IMR-90 (cell line): ENCODE measurements around the gene KANSL3. TPM values are rescaled to one million over a fixed set of nuclear protein-coding genes. Genes with fewer than 3 reads are reported as not detected.
A peak's percentile ranks its signal among the peaks of the same experiment; 100 is the strongest.

Source experiments
- ATAC-seq: fragments of 200-7000 bp; cut with Tn5 transposase; 2 replicates; pipeline ENCODE4 v1.9.1; 2020; ENCODE audit warnings: low read depth, mild to moderate bottlenecking, moderate library complexity
- BruUV-seq: library from RNA; stranded (reverse); fragments of 400-500 nt; replicated peaks from 2 replicates; lab custom pipeline; 2021; lab: Mats Ljungman, UMichigan
- CTCF ChIA-PET: fragments of 300-600 bp; formaldehyde crosslinking; extraction: SDS; loops from one replicate; lab custom pipeline; 2021; ENCODE audit warnings: antibody characterized with exemption; lab: Yijun Ruan, JAX
- POLR2A ChIA-PET: fragments of 300-600 bp; sonication (Branson Sonifier 250); formaldehyde crosslinking; loops from one replicate; lab custom pipeline; 2022; ENCODE audit warnings: antibody characterized with exemption; ENCODE audit not compliant: unreplicated experiment; lab: Charles Lee
- DNase-seq: peaks from one replicate; pipeline ENCODE4 v3.0.0; 2013
- H2AFZ ChIP-seq: replicated peaks from 2 replicates; pipeline ENCODE3; 2013; ENCODE audit warnings: low read length, mild to moderate bottlenecking; ENCODE audit not compliant: poor library complexity
- H2AK5ac ChIP-seq: 2 replicates; pipeline ENCODE4 v1.6.1; 2013; ENCODE audit warnings: low read depth, low read length, inconsistent platforms
- H2AK9ac ChIP-seq: replicated peaks from 2 replicates; pipeline ENCODE3; 2013; ENCODE audit warnings: mild to moderate bottlenecking, low read depth, low read length, moderate library complexity; ENCODE audit not compliant: poor library complexity
- H2BK120ac ChIP-seq: 2 replicates; pipeline ENCODE4 v1.6.1; 2013; ENCODE audit warnings: low read depth, low read length, inconsistent platforms
- H2BK15ac ChIP-seq: 3 replicates; pipeline ENCODE4 v1.6.1; 2013; ENCODE audit warnings: low read depth, low read length, inconsistent platforms
- H2BK20ac ChIP-seq: 2 replicates; pipeline ENCODE4 v1.6.1; 2013; ENCODE audit warnings: low read depth, mild to moderate bottlenecking, inconsistent platforms, low read length, moderate library complexity
- H2BK5ac ChIP-seq: 2 replicates; pipeline ENCODE4 v1.6.1; 2013; ENCODE audit warnings: mild to moderate bottlenecking, low read depth, low read length, inconsistent platforms; ENCODE audit not compliant: poor library complexity, severe bottlenecking
- H3K14ac ChIP-seq: replicated peaks from 2 replicates; pipeline ENCODE4 v1.6.1; 2013; ENCODE audit warnings: low read depth, low read length, inconsistent platforms
- H3K18ac ChIP-seq: 2 replicates; pipeline ENCODE4 v1.6.1; 2013; ENCODE audit warnings: low read depth, low read length, control low read depth
- H3K23ac ChIP-seq: 2 replicates; pipeline ENCODE4 v1.6.1; 2013; ENCODE audit warnings: low read depth, low read length, inconsistent platforms
- H3K27ac ChIP-seq: 2 replicates; pipeline ENCODE4 v1.5.1; 2013; ENCODE audit warnings: mild to moderate bottlenecking, control low read depth, low read length; ENCODE audit not compliant: insufficient read depth
- H3K27me3 ChIP-seq: 2 replicates; pipeline ENCODE4 v1.6.1; 2013; ENCODE audit warnings: low read length; ENCODE audit not compliant: control insufficient read depth, insufficient read depth
- H3K36me3 ChIP-seq: 2 replicates; pipeline ENCODE4 v1.6.1; 2013; ENCODE audit warnings: low read length, mixed read lengths; ENCODE audit not compliant: control insufficient read depth, insufficient read depth
- H3K4ac ChIP-seq: 2 replicates; pipeline ENCODE4 v1.6.1; 2013; ENCODE audit warnings: low read depth, low read length, inconsistent platforms
- H3K4me1 ChIP-seq: 2 replicates; pipeline ENCODE4 v1.6.1; 2013; ENCODE audit warnings: low read length, mixed read lengths; ENCODE audit not compliant: control insufficient read depth, insufficient read depth
- H3K4me2 ChIP-seq: 2 replicates; pipeline ENCODE4 v1.6.1; 2013; ENCODE audit warnings: low read depth, mild to moderate bottlenecking, control low read depth, low read length, moderate library complexity
- H3K4me3 ChIP-seq: 2 replicates; pipeline ENCODE4 v1.5.1; 2013; ENCODE audit warnings: low read depth, mild to moderate bottlenecking, control low read depth, low read length, moderate library complexity; ENCODE audit not compliant: insufficient read depth
- H3K56ac ChIP-seq: 2 replicates; pipeline ENCODE4 v1.6.1; 2013; ENCODE audit warnings: low read length, inconsistent platforms; ENCODE audit not compliant: insufficient read depth; ENCODE audit errors: extremely low read depth
- H3K79me1 ChIP-seq, 2 experiments: 2 replicates each; pipeline ENCODE4 v1.6.1; 2013; ENCODE audit warnings: low read length in 2 of 2, inconsistent platforms in 1 of 2, low read depth in 1 of 2
- H3K9ac ChIP-seq: 2 replicates; pipeline ENCODE4 v1.6.1; 2013; ENCODE audit warnings: low read depth, low read length, control low read depth
- H3K9me1 ChIP-seq: 2 replicates; pipeline ENCODE4 v1.6.1; 2013; ENCODE audit warnings: low read length, inconsistent platforms; ENCODE audit not compliant: insufficient read depth
- H3K9me3 ChIP-seq: 2 replicates; pipeline ENCODE4 v1.6.1; 2013; ENCODE audit warnings: low read length; ENCODE audit not compliant: control insufficient read depth, insufficient read depth
- H4K20me1 ChIP-seq: 2 replicates; pipeline ENCODE4 v1.6.1; 2013; ENCODE audit warnings: low read length, inconsistent platforms; ENCODE audit not compliant: insufficient read depth
- H4K5ac ChIP-seq: 2 replicates; pipeline ENCODE4 v1.6.1; 2013; ENCODE audit warnings: mild to moderate bottlenecking, low read depth, low read length, control low read depth
- H4K8ac ChIP-seq, 2 experiments: 2 replicates each; pipeline ENCODE4 v1.6.1; 2013; ENCODE audit warnings: low read depth in 2 of 2, low read length in 2 of 2, control low read depth in 1 of 2, inconsistent platforms in 1 of 2
- H4K91ac ChIP-seq: 2 replicates; pipeline ENCODE4 v1.6.1; 2013; ENCODE audit warnings: low read depth, low read length, inconsistent platforms; ENCODE audit not compliant: insufficient read depth
- BHLHE40 ChIP-seq: fragments of 150-350 bp; IDR thresholded peaks from 2 replicates; pipeline ENCODE4 v1.6.1; 2016; ENCODE audit warnings: mild to moderate bottlenecking, low read depth, low read length
- CEBPB ChIP-seq: IDR thresholded peaks from 2 replicates; pipeline ENCODE4 v1.6.1; 2012; ENCODE audit warnings: low read depth, low read length, improper control_type of control experiment
- FOS ChIP-seq: fragments of 150-350 bp; IDR thresholded peaks from 2 replicates; pipeline ENCODE4 v1.6.1; 2016; ENCODE audit warnings: low read depth, low read length
- MAFK ChIP-seq: IDR thresholded peaks from 2 replicates; pipeline ENCODE4 v1.6.1; 2012; ENCODE audit warnings: low read depth, low read length, improper control_type of control experiment
- MAZ ChIP-seq: IDR thresholded peaks from 2 replicates; pipeline ENCODE4 v1.6.1; 2012; ENCODE audit warnings: low read depth, mild to moderate bottlenecking, low read length, improper control_type of control experiment, moderate library complexity, borderline replicate concordance
- MXI1 ChIP-seq: IDR thresholded peaks from 2 replicates; pipeline ENCODE4 v1.6.1; 2012; ENCODE audit warnings: low read depth, mild to moderate bottlenecking, low read length, moderate library complexity, borderline replicate concordance
- NFE2L2 ChIP-seq: fragments of 150-350 bp; IDR thresholded peaks from 2 replicates; pipeline ENCODE4 v1.6.1; 2016; ENCODE audit warnings: low read depth, mild to moderate bottlenecking, low read length
- POLR2A ChIP-seq: IDR thresholded peaks from 2 replicates; pipeline ENCODE4 v1.6.1; 2012; ENCODE audit warnings: mild to moderate bottlenecking, low read depth, low read length
- RCOR1 ChIP-seq: IDR thresholded peaks from 2 replicates; pipeline ENCODE4 v1.6.1; 2012; ENCODE audit warnings: mild to moderate bottlenecking, low read length, improper control_type of control experiment; ENCODE audit not compliant: insufficient replicate concordance
- SMC3 ChIP-seq: fragments of 150-350 bp; IDR thresholded peaks from 2 replicates; pipeline ENCODE4 v1.6.1; 2016; ENCODE audit warnings: low read depth, mild to moderate bottlenecking, antibody characterized with exemption, low read length, moderate library complexity
- WGBS, 2 experiments: methylation state at CpG; one replicate each; pipeline versions ENCODE4 v1.1.5 to v1.1.7; 2013; ENCODE audit warnings: missing lambda C conversion rate in 2 of 2; ENCODE audit not compliant: insufficient read length in 1 of 2; ENCODE audit errors: extremely low coverage in 2 of 2; 5-methylcytosine and 5-hydroxymethylcytosine counted together
- dilution Hi-C: fragments of 300-500 bp; cut with HindIII; formaldehyde crosslinking; loops from one replicate; pipeline ENCODE4 v1.14.3; 2018; ENCODE audit warnings: low sequenced_read_pairs; ENCODE audit not compliant: unreplicated experiment
- in situ Hi-C: fragments of 300-500 bp; cut with MboI; formaldehyde crosslinking; loops from 3 replicates; pipeline ENCODE4 v1.14.3; 2019; ENCODE audit warnings: low sequenced_read_pairs, inconsistent platforms, mixed read lengths
- intact Hi-C: fragments of 100-400 bp; cut with micrococcal nuclease; formaldehyde crosslinking; loops from 2 replicates; pipeline ENCODE4 v1.10.0; 2022
- polyA plus RNA-seq, 3 experiments: library from polyadenylated mRNA; depleted of rRNA; stranded (reverse); fragments of >200 nt; gene quantifications; 2 replicates each; pipeline ENCODE4 v1.2.3, GENCODE V29; 2012; ENCODE audit warnings: low replicate concordance in 1 of 3
- total RNA-seq: library from RNA; depleted of rRNA; stranded (reverse); fragments of >200 nt; gene quantifications from 2 replicates; pipeline ENCODE4 v1.2.3, GENCODE V29; 2012

The KANSL3 gene
- total and polyA plus RNA-seq, 2 of the 4 experiments (the other 2 are of a cell fraction): 22.2 to 26.3 TPM

DNA sequence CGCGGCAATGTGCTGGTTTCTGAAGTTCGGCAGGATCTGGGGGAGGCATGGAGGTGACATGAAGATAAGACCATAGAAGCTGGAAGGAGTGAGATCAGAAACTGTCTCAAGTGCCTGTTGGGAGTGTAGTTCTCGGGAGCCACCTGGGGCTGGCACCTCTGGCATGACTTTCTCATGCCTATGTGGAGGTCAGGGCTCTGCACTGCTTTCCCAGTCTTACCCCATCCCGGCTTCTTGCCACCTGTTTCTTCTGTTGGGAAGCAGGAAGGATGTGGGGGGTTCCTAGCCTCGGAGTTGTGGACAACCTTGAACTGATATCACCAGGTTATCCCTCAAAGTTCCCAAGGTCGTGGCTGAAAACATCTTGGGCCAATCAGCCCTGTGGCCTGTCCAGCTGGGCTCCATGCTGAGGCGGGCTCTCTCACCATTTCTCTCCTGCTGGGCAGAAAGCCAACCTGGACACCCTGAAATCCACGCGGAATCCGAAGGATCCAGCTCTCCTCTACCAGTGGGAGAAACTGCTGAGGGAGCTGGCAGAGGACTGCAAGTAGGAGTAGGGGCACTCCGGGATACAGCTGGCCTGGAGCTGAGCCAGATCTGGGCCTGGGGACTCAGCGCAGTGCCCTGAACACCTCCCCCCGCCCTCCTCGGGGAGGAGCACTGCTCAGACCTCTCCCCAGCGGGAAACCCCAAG is 46.9 kb upstream of the KANSL3 start:
- 0 out of 2 replicates have a peak overlapping the region, but pooled peaks have one; percentile 1 for H3K4me2 ChIP-seq
- no peaks in the 10 kb centered on the region for H3K9me1 ChIP-seq
- ChIA-PET CTCF (interaction anchor here (0.6 kb wide), 1 partner anchor 20 kb away, joined by 3 read pairs; no protein-coding TSS in a partner anchor), POLR2A (no interaction called here)
- H3K4ac ChIP-seq: no peak overlapping the region
- dilution Hi-C loops: no loop called here
- no peak overlapping the region for H3K56ac ChIP-seq
- H3K18ac ChIP-seq: no peak overlapping the region
- 19% methylated on average over 4 of the region's 16 CpGs; no CpG with 5 or more reads in 1 of the 2 experiments for WGBS, 2 experiments
- H2BK5ac ChIP-seq: no peak overlapping the region
- H2BK120ac ChIP-seq: no peak overlapping the region
- no peaks in the 10 kb centered on the region for H3K36me3 ChIP-seq
- H4K91ac ChIP-seq: no peak overlapping the region
- no TSS peak for BruUV-seq
- H3K14ac ChIP-seq: no peak overlapping the region
- H2AFZ ChIP-seq: peak overlapping the region; percentile 61
- H3K27ac ChIP-seq: no peak overlapping the region
- intact Hi-C loops: no loop called here
- no peak overlapping the region for H3K9ac ChIP-seq
- H2AK5ac ChIP-seq: no peak overlapping the region
- H3K9me3 ChIP-seq: no peaks in the 10 kb centered on the region
- peak; percentile 22; the same call in 1 of the 2 replicates for ATAC-seq
- no peak overlapping the region for H4K8ac ChIP-seq
- H4K20me1 ChIP-seq: no peaks in the 10 kb centered on the region
- H3K79me1 ChIP-seq: no peaks in the 10 kb centered on the region
- no peak for TF ChIP-seq BHLHE40
- no peak for TF ChIP-seq POLR2A
- TF ChIP-seq FOS: no peak
- no peak for TF ChIP-seq MAZ
- no peak for TF ChIP-seq MXI1
- no peak for TF ChIP-seq MAFK
- TF ChIP-seq NFE2L2: no peak
- TF ChIP-seq CEBPB: no peak
- TF ChIP-seq RCOR1: no peak
- TF ChIP-seq SMC3: no peak
- peaks cover 12% of the 10 kb centered on the region; the same call in 1 of the 2 replicates for H3K4me1 ChIP-seq
- no peak overlapping the region for H2AK9ac ChIP-seq
- H2BK20ac ChIP-seq: no peak overlapping the region
- no peak overlapping the region; the same call in 1 of the 2 replicates for H3K23ac ChIP-seq
- in situ Hi-C loops: no loop called here
- H4K5ac ChIP-seq: no peak overlapping the region
- H2BK15ac ChIP-seq: no peak overlapping the region
- H3K27me3 ChIP-seq: peaks cover 19% of the 10 kb centered on the region
- no peak for DNase-seq
- no peak overlapping the region for H3K4me3 ChIP-seq
